ENCODE measurements around the gene MCOLN1. TPM values are rescaled to one million over a fixed set of nuclear protein-coding genes. Genes with fewer than 3 reads are reported as not detected.
A peak's percentile ranks its signal among the peaks of the same experiment; 100 is the strongest.

The MCOLN1 gene
- polyA plus RNA-seq, 3 donors: 32.8 to 133 (median 34.3) TPM

- no peak overlapping the region for H3K27ac ChIP-seq (ENCODE audit: low read depth in 1 of 2, low read length in 2 of 2)
Observed at GRCh38 chr19:7478843-7479227, 43.6 kb upstream of the MCOLN1 start.

GRCh38 chr19:7480222-7480969 is 42.0 kb upstream of the MCOLN1 start:
- H3K4me1 Mint-ChIP-seq: peaks cover 27% of the 10 kb centered on the region
- intact Hi-C loops (cut with micrococcal nuclease): no loop called here
- Histone ChIP-seq H3K4me1 (ENCODE audit: control insufficient read depth in 1 of 2, insufficient read depth in 2 of 2, low read length in 2 of 2) (peaks cover 21 to 29% of the 10 kb centered on the region in 2 donors), H3K79me2 (ENCODE audit: insufficient read depth, low read length) (no peaks in the 10 kb centered on the region), H3K27me3 (ENCODE audit: control insufficient read depth in 2 of 2, insufficient read depth in 2 of 2, low read length in 2 of 2) (no peaks in the 10 kb centered on the region), H2AFZ (ENCODE audit: insufficient read depth, low read depth, low read length, poor library complexity, severe bottlenecking) (no peak overlapping the region), H4K20me1 (ENCODE audit: insufficient read depth, low read length) (no peaks in the 10 kb centered on the region), H3K27ac (ENCODE audit: low read depth in 1 of 2, low read length in 2 of 2) (peak overlapping the region; percentile 20 to 27), H3K9me3 (replicated peaks in 1 of 2; ENCODE audit: control insufficient read depth in 1 of 2, insufficient read depth in 1 of 2, low read length in 2 of 2) (no peaks in the 10 kb centered on the region), H3K4me3 (replicated peaks in 1 of 3; ENCODE audit: low read depth in 2 of 3, low read length in 3 of 3) (no peak overlapping the region), H3K4me2 (replicated peaks; ENCODE audit: extremely low read depth, low read length, poor library complexity, severe bottlenecking) (no peak overlapping the region), H3K9ac (ENCODE audit: insufficient read depth, low read length, poor library complexity, severe bottlenecking) (no peak overlapping the region), H3K36me3 (replicated peaks in 1 of 2; ENCODE audit: control insufficient read depth in 1 of 2, insufficient read depth in 2 of 2, low read length in 2 of 2) (no peaks in the 10 kb centered on the region)
- TF ChIP-seq CTCF (IDR thresholded peaks at IDR 0.05): no peak
- H3K27ac Mint-ChIP-seq: peak overlapping the region; percentile 64 to 93 (median 79)
- H3K27me3 Mint-ChIP-seq (ENCODE audit: low read depth in 3 of 3): peaks cover 2 to 12% (median 9%) of the 10 kb centered on the region in 3 donors
- no peaks in the 10 kb centered on the region for H3K9me3 Mint-ChIP-seq
- no peak overlapping the region for H3K4me3 Mint-ChIP-seq
- no peak for DNase-seq
- 63% methylated on average over 9 of the region's 11 CpGs for WGBS (ENCODE audit: insufficient coverage)
- H3K36me3 Mint-ChIP-seq: peaks cover 0 to 4% of the 10 kb centered on the region in 2 donors

More at GRCh38 chr19:7478843-7479227, 43.6 kb upstream of the MCOLN1 start:
- no peaks in the 10 kb centered on the region for H4K20me1 ChIP-seq (ENCODE audit: insufficient read depth, low read length)
- intact Hi-C loops (cut with micrococcal nuclease): no loop called here
- no peaks in the 10 kb centered on the region for H3K36me3 ChIP-seq (replicated peaks in 1 of 2; ENCODE audit: control insufficient read depth in 1 of 2, insufficient read depth in 2 of 2, low read length in 2 of 2)
- H3K9me3 Mint-ChIP-seq: no peaks in the 10 kb centered on the region
- WGBS (ENCODE audit: insufficient coverage): 99% methylated on average over 7 of the region's 9 CpGs
- peaks cover 27% of the 10 kb centered on the region for H3K4me1 Mint-ChIP-seq
- DNase-seq: no peak
- H3K27ac Mint-ChIP-seq: no peak overlapping the region
- peaks cover 21 to 29% of the 10 kb centered on the region in 2 donors for H3K4me1 ChIP-seq (ENCODE audit: control insufficient read depth in 1 of 2, insufficient read depth in 2 of 2, low read length in 2 of 2)
- no peak overlapping the region for H3K4me2 ChIP-seq (replicated peaks; ENCODE audit: extremely low read depth, low read length, poor library complexity, severe bottlenecking)
- peaks cover 2 to 9% (median 9%) of the 10 kb centered on the region in 3 donors for H3K27me3 Mint-ChIP-seq (ENCODE audit: low read depth in 3 of 3)
- no peak overlapping the region for H3K4me3 ChIP-seq (replicated peaks in 1 of 3; ENCODE audit: low read depth in 2 of 3, low read length in 3 of 3)
- H3K9me3 ChIP-seq (replicated peaks in 1 of 2; ENCODE audit: control insufficient read depth in 1 of 2, insufficient read depth in 1 of 2, low read length in 2 of 2): no peaks in the 10 kb centered on the region
- H2AFZ ChIP-seq (ENCODE audit: insufficient read depth, low read depth, low read length, poor library complexity, severe bottlenecking): no peak overlapping the region
- no peak overlapping the region for H3K4me3 Mint-ChIP-seq
- H3K27me3 ChIP-seq (ENCODE audit: control insufficient read depth in 2 of 2, insufficient read depth in 2 of 2, low read length in 2 of 2): no peaks in the 10 kb centered on the region
- H3K36me3 Mint-ChIP-seq: peaks cover 0 to 16% of the 10 kb centered on the region in 2 donors
- no peak for TF ChIP-seq CTCF (IDR thresholded peaks at IDR 0.05)
- H3K9ac ChIP-seq (ENCODE audit: insufficient read depth, low read length, poor library complexity, severe bottlenecking): no peak overlapping the region
- H3K79me2 ChIP-seq (ENCODE audit: insufficient read depth, low read length): no peaks in the 10 kb centered on the region

Data from CD14-positive monocyte (primary cell).